ENCODE measurements around the gene BBS1. TPM values are rescaled to one million over a fixed set of nuclear protein-coding genes. Genes with fewer than 3 reads are reported as not detected.

Gene BBS1
- total RNA-seq, 1 experiment from 2014 or later = 29.8 TPM

- Histone ChIP-seq H3K4me3 (replicated peaks in 1 of 2; ENCODE audit: low read depth in 1 of 2, low read length in 2 of 2) (no peak overlapping the region), H3K9me2 (ENCODE audit: insufficient read depth) (no peaks in the 10 kb centered on the region), H3K27me3 (ENCODE audit: insufficient read depth, low read length) (no peaks in the 10 kb centered on the region), H3K4me1 (ENCODE audit: control insufficient read depth in 1 of 2, insufficient read depth in 2 of 2, low read length in 2 of 2) (no peaks in the 10 kb centered on the region), H4K20me1 (ENCODE audit: insufficient read depth) (no peaks in the 10 kb centered on the region), H3K9ac (ENCODE audit: low read length) (no peak overlapping the region), H3K36me3 (ENCODE audit: control insufficient read depth in 1 of 2, insufficient read depth in 2 of 2, low read length in 2 of 2) (peaks cover 4 to 5% of the 10 kb centered on the region in 2 experiments; a peak in 2 of 4 replicates), H3K9me3 (ENCODE audit: control insufficient read depth in 1 of 2, insufficient read depth in 1 of 2, low read depth in 1 of 2, low read length in 2 of 2) (no peaks in the 10 kb centered on the region), H2AFZ (ENCODE audit: low read depth, low read length, poor library complexity, severe bottlenecking) (no peak overlapping the region), H3K4me2 (ENCODE audit: low read length) (no peak overlapping the region), H3K79me2 (ENCODE audit: insufficient read depth, low read length) (no peaks in the 10 kb centered on the region), H3K27ac (ENCODE audit: low read depth, low read length) (no peak overlapping the region)
- RAD21 ChIA-PET (ENCODE audit: low non-redundant PET in 1 of 2, low total read pairs in 2 of 2, uncharacterized antibody in 2 of 2, unreplicated experiment in 2 of 2) = no interaction called here
- intact Hi-C loops (cut with micrococcal nuclease) = no loop called here
- CTCF ChIA-PET = no interaction called here
- no peak for TF ChIP-seq EGR1 (IDR thresholded peaks at IDR 0.05; ENCODE audit: low read depth)
- no peak for TF ChIP-seq TCF7L2 (IDR thresholded peaks at IDR 0.05; ENCODE audit: borderline replicate concordance, extremely low read depth, insufficient read depth, insufficient read length)
- no peak for TF ChIP-seq JUND (IDR thresholded peaks at IDR 0.05)
- no peak for TF ChIP-seq FOSL1 (IDR thresholded peaks at IDR 0.05; ENCODE audit: low read depth)
- TF ChIP-seq POLR2AphosphoS5 (IDR thresholded peaks at IDR 0.05; ENCODE audit: low read depth, low read length) = no peak
- TF ChIP-seq ATF3 (IDR thresholded peaks at IDR 0.05) = no peak
- TF ChIP-seq SP1 (IDR thresholded peaks at IDR 0.05; ENCODE audit: low read depth) = no peak
- no peak for TF ChIP-seq EZH2 (IDR thresholded peaks at IDR 0.05)
- no peak for TF ChIP-seq REST (IDR thresholded peaks at IDR 0.05; ENCODE audit: low read depth)
- POLR2A ChIA-PET = interaction anchor here (1.3 kb wide), 1 partner anchor 23 kb away, joined by 6 read pairs; the partner anchor contains the start of gene PELI3
- DNase-seq (ENCODE audit: low read depth, low spot score) (no peak), ATAC-seq (no peak)
- BruUV-seq (replicated peaks) = no TSS peak
These were observed 21.5 kb upstream of the BBS1 start for GRCh38 chr11:66488957-66489356.
